Subcutaneous adipose tissue (tissue), 4 donors: ENCODE measurements around the gene KIR2DL1. TPM values are rescaled to one million over a fixed set of nuclear protein-coding genes. Genes with fewer than 3 reads are reported as not detected.
"Not testable (repeated sequence)": the region's sequence is repeated elsewhere in the genome, so short reads cannot be mapped to it uniquely, and the experiment has no call there.

Experiments used
- CTCF ChIP-seq: fragments of 450-650 bp; IDR thresholded peaks from one replicate; pipeline ENCODE4 v1.5.1; 2016; ENCODE audit warnings: low read depth, mild to moderate bottlenecking, control low read depth, antibody characterized with exemption, moderate library complexity
- small RNA-seq: library from RNA; depleted of rRNA; stranded (forward); fragments of <200 nt; gene quantifications from one replicate; pipeline ENCODE3, GENCODE V24; 2016
- total RNA-seq, 4 donors: library from RNA; depleted of rRNA; stranded (reverse); fragments of >200 nt; gene quantifications; one replicate each; pipeline ENCODE4 v1.1.0, GENCODE V29; 2016

Gene KIR2DL1
- total RNA-seq, 4 donors from 2014 or later, result not detected

GRCh38 chr19:54817670-54818536, 48.3 kb downstream of the KIR2DL1 start:
- TF ChIP-seq CTCF, result no peak

- TF ChIP-seq CTCF, result not testable (repeated sequence)
Measured at GRCh38 chr19:54832496-54832895, 62.9 kb downstream of the KIR2DL1 start, which contains the start of gene KIR2DS4. TSS of gene KIR2DS4 (plus strand) at chr19:54832676.

Small RNA genes within 50 kb of the gene (small RNA-seq; reads per million reads assigned to genes)
- not detected for gene KIR3DP1

Other genes starting within 250 kb of the KIR2DL1 start
- gene LILRA2, start 196.0 kb upstream of the KIR2DL1 start, total RNA-seq, result 10 to 100 TPM in 1 of 4 donors, 1 to 10 TPM in 3; 1.9 to 13.4 (median 5.1) TPM
- 1 to 10 TPM in 2 of 4 donors, not detected in 2; 1.1 to 4.8 TPM for gene LILRA1, start 176.2 kb upstream of the KIR2DL1 start, total RNA-seq
- 10 to 100 TPM in 1 of 4 donors, 1 to 10 TPM in 3; 2.4 to 20.7 (median 3.4) TPM for gene LILRB1, start 139.3 kb upstream of the KIR2DL1 start, total RNA-seq
- gene LILRB4, start 106.8 kb upstream of the KIR2DL1 start, total RNA-seq, result 10 to 100 TPM in 3 of 4 donors, 1 to 10 TPM in 1; 8.1 to 43.0 (median 11.7) TPM
- not detected for gene KIR3DL3, start 45.4 kb upstream of the KIR2DL1 start, total RNA-seq
- gene KIR2DL3, start 31.3 kb upstream of the KIR2DL1 start, total RNA-seq, result not detected
- under 1 TPM in 2 of 4 donors, not detected in 2; 0.34 to 0.75 TPM for gene KIR2DL4, start 33.8 kb downstream of the KIR2DL1 start, total RNA-seq
- gene KIR3DL1, start 46.7 kb downstream of the KIR2DL1 start, total RNA-seq, result not detected
- not detected for gene KIR2DS4, start 62.9 kb downstream of the KIR2DL1 start, total RNA-seq
- gene KIR3DL2, start 80.7 kb downstream of the KIR2DL1 start, total RNA-seq, result not detected
- 1 to 10 TPM in 3 of 4 donors, not detected in 1; 3.8 to 4.2 (median 3.9) TPM for gene FCAR, start 104.4 kb downstream of the KIR2DL1 start, total RNA-seq
- gene NCR1, start 136.4 kb downstream of the KIR2DL1 start, total RNA-seq, result under 1 TPM in 1 of 4 donors, not detected in 3; 0.85 TPM
- not detected for gene NLRP7, start 177.7 kb downstream of the KIR2DL1 start, total RNA-seq
- gene NLRP2, start 196.6 kb downstream of the KIR2DL1 start, total RNA-seq, result 1 to 10 TPM in 2 of 4 donors, under 1 TPM in 1, not detected in 1; 0.68 to 1.3 (median 1.1) TPM